GM13977 (cell line): Measurements from ENCODE around the gene GPR132.
"Not testable (repeated sequence)": the region's sequence is repeated elsewhere in the genome, so short reads cannot be mapped to it uniquely, and the experiment has no call there.

Source experiments
- DNase-seq: peaks from one replicate; pipeline ENCODE4 v3.0.0; 2012; ENCODE audit warnings: low spot score
- in situ Hi-C: fragments of 300-500 bp; cut with MboI; formaldehyde crosslinking; loops from one replicate; pipeline ENCODE4 v1.12.0; 2022; ENCODE audit warnings: low sequenced_read_pairs, low pct_unique_long_range_greater_than_20kb, mixed read lengths, inconsistent platforms; ENCODE audit not compliant: unreplicated experiment
- TF ChIP-seq, protein P1 (sequence below): IDR thresholded peaks from 2 replicates; pipeline ENCODE4 v1.5.1; 2012; ENCODE audit warnings: mild to moderate bottlenecking, control low read depth; ENCODE audit not compliant: insufficient read depth; ENCODE audit errors: extremely low read depth, missing control alignments

The GPR132 gene, protein sequence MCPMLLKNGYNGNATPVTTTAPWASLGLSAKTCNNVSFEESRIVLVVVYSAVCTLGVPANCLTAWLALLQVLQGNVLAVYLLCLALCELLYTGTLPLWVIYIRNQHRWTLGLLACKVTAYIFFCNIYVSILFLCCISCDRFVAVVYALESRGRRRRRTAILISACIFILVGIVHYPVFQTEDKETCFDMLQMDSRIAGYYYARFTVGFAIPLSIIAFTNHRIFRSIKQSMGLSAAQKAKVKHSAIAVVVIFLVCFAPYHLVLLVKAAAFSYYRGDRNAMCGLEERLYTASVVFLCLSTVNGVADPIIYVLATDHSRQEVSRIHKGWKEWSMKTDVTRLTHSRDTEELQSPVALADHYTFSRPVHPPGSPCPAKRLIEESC

DNA sequence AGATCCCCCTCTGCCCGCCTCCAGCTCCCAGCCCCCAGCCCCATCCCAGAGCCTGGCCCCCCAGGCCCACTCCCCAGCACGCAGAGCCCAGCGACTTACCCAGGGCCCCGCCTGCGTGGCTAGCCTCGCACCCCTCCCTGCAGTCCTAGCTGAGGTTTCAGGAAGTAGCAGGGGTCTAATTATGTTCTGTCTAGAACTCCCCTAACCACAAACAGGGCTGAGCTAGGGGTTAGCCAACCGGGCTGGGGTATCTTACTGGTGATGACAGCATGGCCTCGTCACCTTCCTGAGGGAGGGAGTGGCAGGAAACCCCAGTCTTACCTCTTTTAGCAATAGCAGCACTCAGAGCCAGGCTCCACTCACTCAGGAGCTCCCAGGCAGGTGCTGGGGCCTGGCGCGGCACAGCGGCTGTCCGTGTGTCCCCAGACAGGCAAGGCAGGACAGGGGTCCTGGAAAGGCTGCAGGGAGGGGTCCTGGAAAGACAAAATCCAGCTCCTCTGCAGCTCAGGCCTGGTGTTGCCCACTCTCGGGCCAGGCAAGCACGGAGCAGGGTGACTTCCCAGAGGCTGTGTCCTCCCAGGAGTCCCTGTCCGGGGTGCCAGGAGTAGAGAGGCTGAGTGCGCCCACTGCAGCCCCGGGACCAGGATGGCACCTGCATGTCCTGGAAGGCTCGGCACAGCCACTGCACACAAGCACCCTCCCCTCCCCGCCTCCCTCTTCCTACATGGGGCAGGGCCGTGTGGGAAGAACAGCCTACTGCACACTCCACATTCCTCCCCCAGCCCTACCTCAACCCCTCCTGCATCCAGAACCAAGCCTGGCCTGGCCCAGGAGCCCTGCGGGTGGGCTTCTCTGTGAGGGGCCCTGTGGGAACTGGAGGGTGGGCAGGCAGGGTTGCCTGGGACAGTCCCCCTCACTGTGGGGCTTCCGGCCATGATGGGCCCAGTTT, at the start of gene GPR132:
TSS of gene GPR132 (minus strand) at position 151 of the 949 bp plus-strand sequence. CDS start 10,010 bp downstream, outside the sequence.
- DNase-seq: peak; percentile 93
- TF ChIP-seq, protein P1, sequence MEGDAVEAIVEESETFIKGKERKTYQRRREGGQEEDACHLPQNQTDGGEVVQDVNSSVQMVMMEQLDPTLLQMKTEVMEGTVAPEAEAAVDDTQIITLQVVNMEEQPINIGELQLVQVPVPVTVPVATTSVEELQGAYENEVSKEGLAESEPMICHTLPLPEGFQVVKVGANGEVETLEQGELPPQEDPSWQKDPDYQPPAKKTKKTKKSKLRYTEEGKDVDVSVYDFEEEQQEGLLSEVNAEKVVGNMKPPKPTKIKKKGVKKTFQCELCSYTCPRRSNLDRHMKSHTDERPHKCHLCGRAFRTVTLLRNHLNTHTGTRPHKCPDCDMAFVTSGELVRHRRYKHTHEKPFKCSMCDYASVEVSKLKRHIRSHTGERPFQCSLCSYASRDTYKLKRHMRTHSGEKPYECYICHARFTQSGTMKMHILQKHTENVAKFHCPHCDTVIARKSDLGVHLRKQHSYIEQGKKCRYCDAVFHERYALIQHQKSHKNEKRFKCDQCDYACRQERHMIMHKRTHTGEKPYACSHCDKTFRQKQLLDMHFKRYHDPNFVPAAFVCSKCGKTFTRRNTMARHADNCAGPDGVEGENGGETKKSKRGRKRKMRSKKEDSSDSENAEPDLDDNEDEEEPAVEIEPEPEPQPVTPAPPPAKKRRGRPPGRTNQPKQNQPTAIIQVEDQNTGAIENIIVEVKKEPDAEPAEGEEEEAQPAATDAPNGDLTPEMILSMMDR: no peak

DNA sequence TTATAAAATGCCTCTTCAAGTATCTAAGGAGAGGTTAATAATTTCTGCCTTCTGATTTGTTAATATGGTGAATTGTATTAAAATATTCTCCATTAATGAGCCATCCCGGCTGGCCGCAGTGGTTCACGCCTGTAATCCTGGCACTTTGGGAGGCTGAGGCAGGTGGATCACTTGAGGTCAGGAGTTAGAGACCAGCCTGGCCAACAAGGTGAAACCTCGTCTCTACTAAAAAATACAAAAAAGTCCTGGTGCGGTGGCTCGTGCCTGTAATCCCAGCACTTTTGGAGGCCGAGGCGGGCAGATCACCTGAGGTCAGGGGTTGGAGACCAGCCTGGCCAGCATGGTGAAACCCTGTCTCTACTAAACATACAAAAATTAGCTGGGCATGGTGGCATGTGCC, 44.0 kb upstream of the GPR132 start:
- in situ Hi-C loops: loop anchor here (25.0 kb wide), 1 partner anchor 403 kb away; no protein-coding TSS in a partner anchor
- DNase-seq: not testable (repeated sequence)

More for the DNA sequence above, at the start of gene GPR132:
- in situ Hi-C loops: no loop called here

DNA sequence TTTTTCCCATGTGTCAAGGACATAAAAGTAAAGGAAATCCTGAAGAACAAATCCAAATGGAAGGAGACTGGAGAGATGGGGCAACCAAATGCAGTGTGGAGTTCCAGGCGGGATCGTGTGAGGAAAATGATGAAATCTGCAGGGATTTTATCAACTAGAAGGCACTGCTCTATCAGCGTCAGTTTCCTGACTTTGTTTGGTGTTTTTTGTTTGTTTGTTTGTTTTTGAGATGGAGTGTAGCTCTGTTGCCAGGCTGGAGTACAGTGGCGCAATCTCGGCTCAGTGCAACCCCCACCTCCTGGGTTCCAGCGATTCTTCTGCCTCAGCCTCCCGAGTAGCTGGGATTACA, 43.3 kb upstream of the GPR132 start:
- DNase-seq: no peak
- in situ Hi-C loops: loop anchor here (25.0 kb wide), 1 partner anchor 404 kb away; no protein-coding TSS in a partner anchor
- TF ChIP-seq, protein P1: no peak

DNA sequence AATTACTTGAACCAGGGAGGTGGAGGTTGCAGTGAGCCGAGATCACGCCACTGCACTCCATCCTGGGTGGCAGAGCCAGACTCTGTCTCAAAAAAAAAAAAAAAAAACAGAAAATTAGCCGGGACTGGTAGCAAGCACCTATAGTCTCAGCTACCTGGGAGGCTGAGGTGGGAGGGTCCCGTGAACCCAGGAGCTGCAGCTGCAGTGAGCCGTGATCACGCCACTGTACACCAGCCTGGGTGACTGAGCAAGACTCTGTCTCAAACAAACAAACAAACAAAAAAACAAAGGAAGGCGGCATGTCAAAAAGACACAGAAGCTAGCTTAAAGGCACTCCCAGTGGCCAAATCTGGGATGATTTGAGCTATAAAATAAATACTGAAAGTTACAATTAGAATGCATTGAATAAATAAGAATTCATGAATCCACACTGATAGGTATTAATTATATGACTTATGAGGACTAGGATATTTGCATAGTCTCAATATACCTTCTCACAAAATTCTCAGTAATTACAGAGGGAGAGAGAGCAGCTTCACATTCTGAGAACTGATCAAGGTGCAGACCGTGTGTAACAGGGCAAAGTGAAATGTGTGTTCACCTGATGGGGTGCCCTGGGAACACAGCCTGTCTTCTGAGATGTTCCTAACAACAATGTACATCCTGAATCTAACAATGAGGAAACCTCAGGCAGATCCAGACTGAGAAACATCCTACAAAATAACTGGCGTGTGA, 42.7 kb upstream of the GPR132 start:
- in situ Hi-C loops: loop anchor here (25.0 kb wide), 1 partner anchor 404 kb away; no protein-coding TSS in a partner anchor
- TF ChIP-seq, protein P1: no peak
- no peak for DNase-seq

DNA sequence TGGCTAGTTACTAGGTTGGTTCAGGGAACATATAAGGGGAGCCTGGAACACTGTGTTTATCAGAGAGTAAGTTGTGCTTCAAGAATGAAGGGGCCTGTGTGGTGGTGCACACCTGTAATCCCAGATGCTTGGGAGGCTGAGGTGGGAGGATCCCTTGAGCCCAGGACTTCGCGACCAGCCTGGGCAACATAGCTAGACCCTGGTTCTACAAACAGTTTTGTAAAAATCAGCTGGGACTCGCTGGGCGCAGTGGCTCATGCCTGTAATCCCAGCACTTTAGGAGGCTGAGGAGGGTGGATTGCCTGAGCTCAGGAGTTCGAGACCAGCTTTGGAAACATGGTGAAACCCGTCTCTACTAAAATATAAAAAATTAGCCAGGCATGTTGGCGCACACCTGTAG, 42.1 kb upstream of the GPR132 start:
- in situ Hi-C loops: loop anchor here (25.0 kb wide), 1 partner anchor 405 kb away; no protein-coding TSS in a partner anchor
- TF ChIP-seq, protein P1: no peak
- no peak for DNase-seq

DNA sequence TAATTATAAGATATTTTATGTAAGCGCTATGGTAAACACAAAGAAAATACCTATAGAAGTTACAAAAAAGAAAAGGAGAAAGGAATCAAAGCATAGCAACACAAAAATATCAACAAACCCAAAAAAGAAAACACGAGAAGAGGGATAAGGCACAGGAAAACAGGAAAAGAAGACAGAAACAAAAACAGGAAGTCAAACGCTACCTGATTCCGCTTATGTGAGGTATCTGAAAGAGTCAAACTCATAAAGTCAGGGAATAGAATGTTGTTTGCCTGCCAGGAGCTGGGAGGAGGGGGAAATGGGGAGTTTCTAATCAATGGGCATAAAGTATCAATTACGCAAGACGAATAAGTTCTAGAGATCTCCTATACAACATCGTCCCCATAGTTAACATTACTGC, 39.9 kb upstream of the GPR132 start:
- TF ChIP-seq, protein P1: no peak
- DNase-seq: no peak
- in situ Hi-C loops: loop anchor here (25.0 kb wide), 1 partner anchor 407 kb away; no protein-coding TSS in a partner anchor
